Heart right ventricle (tissue), 16 donors: ENCODE measurements around the gene PRELID3B. TPM values are rescaled to one million over a fixed set of nuclear protein-coding genes. Genes with fewer than 3 reads are reported as not detected.
"Not testable (repeated sequence)": the region's sequence is repeated elsewhere in the genome, so short reads cannot be mapped to it uniquely, and the experiment has no call there.

Experiments used
- ATAC-seq, 8 donors: fragments of 200-7000 bp; cut with Tn5 transposase; one replicate each; pipeline ENCODE4 v1.9.1; 2020; ENCODE audit warnings: mild to moderate bottlenecking in 8 of 8, moderate library complexity in 8 of 8, moderate number of reproducible peaks in 1 of 8
- DNase-seq, 2 donors: peaks; one replicate each; pipeline ENCODE4 v3.0.0-alpha.2; 2020
- H3K27ac ChIP-seq, 10 donors: fragments of 200-600 bp; sonication (generic) in 2 of 10; one replicate each; pipeline versions ENCODE4 v1.5.0 to v1.8.0; 2020 to 2022; ENCODE audit warnings: mild to moderate bottlenecking in 3 of 10
- H3K27me3 ChIP-seq, 7 donors: fragments of 200-600 bp; one replicate each; pipeline ENCODE4 v1.8.0; 2021 to 2022; ENCODE audit warnings: mild to moderate bottlenecking in 2 of 7
- H3K36me3 ChIP-seq, 9 donors: fragments of 200-600 bp; sonication (generic) in 1 of 9; one replicate each; pipeline versions ENCODE4 v1.5.0 to v1.8.0; 2020 to 2022; ENCODE audit warnings: mild to moderate bottlenecking in 2 of 9
- H3K4me1 ChIP-seq, 9 donors: fragments of 200-600 bp; sonication (generic) in 1 of 9; one replicate each; pipeline versions ENCODE4 v1.5.0 to v1.8.0; 2020 to 2022; ENCODE audit warnings: mild to moderate bottlenecking in 4 of 9
- H3K4me3 ChIP-seq, 10 donors: fragments of 200-600 bp; sonication (generic) in 2 of 10; one replicate each; pipeline versions ENCODE4 v1.5.0 to v1.8.0; 2020 to 2022; ENCODE audit warnings: mild to moderate bottlenecking in 7 of 10, moderate library complexity in 2 of 10
- H3K9me3 ChIP-seq, 11 donors: fragments of 200-600 bp in 10 of 11; sonication (generic) in 2 of 11; one replicate each; pipeline versions ENCODE4 v1.5.0 to v1.8.0; 2013 to 2022; ENCODE audit warnings: mild to moderate bottlenecking in 2 of 11, control low read depth in 1 of 11, moderate library complexity in 1 of 11
- CTCF ChIP-seq, 9 donors: fragments of 200-600 bp; sonication (generic) in 2 of 9; IDR thresholded peaks; one replicate each; pipeline versions ENCODE4 v1.5.0 to v1.8.0; 2021 to 2022; ENCODE audit warnings: antibody characterized with exemption in 9 of 9, mild to moderate bottlenecking in 5 of 9, moderate library complexity in 1 of 9
- WGBS, 2 donors: extraction: QIAGEN DNeasy Blood & Tissue Kit; methylation state at CpG; one replicate each; pipeline ENCODE4 v1.1.7; 2013; ENCODE audit warnings: inconsistent platforms in 1 of 2; 5-methylcytosine and 5-hydroxymethylcytosine counted together
- intact Hi-C, 10 donors: fragments of 100-400 bp; cut with DNase I; formaldehyde crosslinking; loops; one replicate each; pipeline versions ENCODE4 v1.11.1 to v1.14.2; 2022
- polyA plus RNA-seq, 2 donors: library from polyadenylated mRNA; stranded (reverse); fragments of 200-250 nt; gene quantifications; one replicate each; pipeline ENCODE4 v1.2.3, GENCODE V29; 2013
- total RNA-seq, 10 donors: library from RNA; stranded (reverse); fragmentation: NEBNext Ultra II Directional in 3 of 10; extraction: Animal tissue kit (Norgen Biotek cat#: 25700) in 3 of 10; gene quantifications; one replicate each; pipeline versions ENCODE4 v1.2.1 to v1.2.4, GENCODE V29; 2021 to 2023
- donor health status: Arrhythmogenic right ventricular cardiomyopathy.
- donor health status: ischemic (EF 13 %, LVEDD 7.1; RV severe dilation, severe dysfunction).
- donor health status: healthy with polysubstance abuse.
- donor health status: DM: no; HTN: yes; CAD: no.
- donor health status: DM: no; HTN: no; CAD: no.
- donor health status: ischemic (EF 25% LVEDD 6.9; RV normal size, moderate dysfunction).
- donor health status: ischemic (EF 25% LVEDD 5.7; RV mildly dilated, moderate dysfunction).
- donor health status: healthy.
- donor health status: DM: yes; HTN: yes; CAD: no.
- donor health status: Ischemic cardiomyopathy.
- donor health status: ischemic (EF 35%, LVEDD 5.7; RV mildly dilated, moderate dysfunction).
- donor health status: nonischemic (EF 11% LVEDD 7.7; RV severe dilation, severe dysfunction).
- donor health status: DM: yes; HTN: yes; CAD: no.
- donor health status: PGD.
- donor health status: ischemic (EF 29% LVEDD 5.4; RV normal size, mild dysfunction).
- donor health status: nonischemic (EF 23%, LVEDD 6.1; RV moderate dilation, normal function).

The PRELID3B gene
- total and polyA plus RNA-seq, 12 donors = 11.5 to 55.9 (median 45.3) TPM

GRCh38 chr20:59042796-59043631, 428 bp upstream of the PRELID3B start:
- Histone ChIP-seq H3K27ac (peak overlapping the region; percentile 21 to 93 (median 89)), H3K36me3 (peaks cover 0 to 25% (median 2%) of the 10 kb centered on the region in 9 donors), H3K9me3 (no peaks in the 10 kb centered on the region), H3K27me3 (no peaks in the 10 kb centered on the region), H3K4me1 (peaks cover 4 to 42% (median 37%) of the 10 kb centered on the region in 9 donors), H3K4me3 (peak overlapping the region; percentile 64 to 93 (median 86))
- ATAC-seq (peak; percentile 98 to 99 (median 99)), DNase-seq (peak; percentile 91 to 96)
- peak in 1 of 9 donors; percentile 35 for TF ChIP-seq CTCF (IDR thresholded peaks at IDR 0.05)
- intact Hi-C loops = loop anchor here in 3 of 10 donors (2.0 to 10.0 kb wide), 3 partner anchors 20 to 168 kb away; no protein-coding TSS in a partner anchor
- 15 to 19% methylated on average over 54 to 66 of the region's 66 CpGs for WGBS, 2 donors

GRCh38 chr20:59041487-59041886, 1.1 kb downstream of the PRELID3B start:
- Histone ChIP-seq H3K4me1 (peaks cover 4 to 42% (median 37%) of the 10 kb centered on the region in 9 donors), H3K27ac (peak overlapping the region in 6 of 10 donors; percentile 76 to 93 (median 90)), H3K4me3 (peak overlapping the region in 9 of 10 donors; percentile 64 to 93 (median 88)), H3K36me3 (peaks cover 0 to 40% (median 15%) of the 10 kb centered on the region in 9 donors)
- H3K9me3 ChIP-seq, DNase-seq, ATAC-seq, H3K27me3 ChIP-seq: not testable (repeated sequence)
- WGBS, 2 donors = 90 to 97% methylated on average over 16 of the region's 16 CpGs
- intact Hi-C loops = loop anchor here in 1 of 10 donors (10.0 kb wide), 1 partner anchor 167 kb away; no protein-coding TSS in a partner anchor

GRCh38 chr20:59040667-59041066, 1.9 kb downstream of the PRELID3B start:
- H3K4me3 ChIP-seq = no peak overlapping the region
- no peak for TF ChIP-seq CTCF (IDR thresholded peaks at IDR 0.05)
- 81 to 88% methylated on average over 5 of the region's 5 CpGs for WGBS, 2 donors
- no peak for ATAC-seq
- H3K4me1 ChIP-seq = peaks cover 4 to 42% (median 37%) of the 10 kb centered on the region in 9 donors
- no peaks in the 10 kb centered on the region for H3K27me3 ChIP-seq
- peaks cover 0 to 48% (median 23%) of the 10 kb centered on the region in 9 donors for H3K36me3 ChIP-seq
- H3K27ac ChIP-seq = no peak overlapping the region
- intact Hi-C loops = loop anchor here in 1 of 10 donors (10.0 kb wide), 1 partner anchor 166 kb away; no protein-coding TSS in a partner anchor
- DNase-seq = no peak
- no peaks in the 10 kb centered on the region for H3K9me3 ChIP-seq

- no peak overlapping the region for H3K4me3 ChIP-seq
- peaks cover 4 to 42% (median 37%) of the 10 kb centered on the region in 9 donors for H3K4me1 ChIP-seq
- H3K27me3 ChIP-seq = no peaks in the 10 kb centered on the region
- intact Hi-C loops = loop anchor here in 5 of 10 donors (10.0 kb wide), 4 partner anchors 54 to 654 kb away; partner anchors contain the start of genes NELFCD (in 1 of the 5), STX16 (in 1 of the 5) and VAPB (in 1 of the 5)
- no peak for TF ChIP-seq CTCF (IDR thresholded peaks at IDR 0.05)
- DNase-seq (no peak), ATAC-seq (no peak)
- 72 to 74% methylated on average over 1 of the region's 1 CpG for WGBS, 2 donors
- no peak overlapping the region for H3K27ac ChIP-seq
- H3K36me3 ChIP-seq = peaks cover 0 to 62% (median 34%) of the 10 kb centered on the region in 9 donors
- no peaks in the 10 kb centered on the region for H3K9me3 ChIP-seq
Measured at GRCh38 chr20:59039233-59039632, 3.4 kb downstream of the PRELID3B start.
